Astrocyte (in vitro differentiated cells and primary cell): Measurements from ENCODE around the gene DNAL4. TPM values are rescaled to one million over a fixed set of nuclear protein-coding genes. Genes with fewer than 3 reads are reported as not detected.

Source experiments
- DNase-seq: peaks from one replicate; pipeline ENCODE4 v3.0.0-alpha.2; 2010; ENCODE audit warnings: low read depth
- FAIRE-seq: peaks from 2 replicates; lab custom pipeline; 2011; peaks lifted over from hg19 to GRCh38; lab: Jason Lieb, UNC
- H2AFZ ChIP-seq: 2 replicates; pipeline ENCODE4 v1.6.0; 2012; ENCODE audit warnings: low read depth, low read length, inconsistent platforms
- H3K27ac ChIP-seq: 2 replicates; pipeline ENCODE4 v1.5.1; 2011; ENCODE audit warnings: low read depth, low read length, inconsistent platforms
- H3K27me3 ChIP-seq: 2 replicates; pipeline ENCODE4 v1.6.0; 2011; ENCODE audit warnings: low read length, inconsistent platforms; ENCODE audit not compliant: insufficient read depth
- H3K36me3 ChIP-seq: 2 replicates; pipeline ENCODE4 v1.5.1; 2011; ENCODE audit warnings: low read length, inconsistent platforms; ENCODE audit not compliant: insufficient read depth
- H3K4me1 ChIP-seq: 2 replicates; pipeline ENCODE4 v1.5.1; 2011; ENCODE audit warnings: low read length, inconsistent platforms; ENCODE audit not compliant: insufficient read depth
- H3K4me2 ChIP-seq: 2 replicates; pipeline ENCODE4 v1.6.0; 2012; ENCODE audit warnings: low read length, inconsistent platforms
- H3K4me3 ChIP-seq: 2 replicates; pipeline ENCODE4 v1.5.1; 2011; ENCODE audit warnings: low read depth, mild to moderate bottlenecking, low read length, inconsistent platforms; ENCODE audit not compliant: insufficient read depth
- H3K79me2 ChIP-seq: 2 replicates; pipeline ENCODE4 v1.6.0; 2012; ENCODE audit warnings: mild to moderate bottlenecking, low read length, inconsistent platforms; ENCODE audit not compliant: insufficient read depth
- H3K9ac ChIP-seq: 2 replicates; pipeline ENCODE4 v1.6.0; 2012; ENCODE audit warnings: mild to moderate bottlenecking, low read length, inconsistent platforms
- H3K9me3 ChIP-seq: 2 replicates; pipeline ENCODE4 v1.5.1; 2012; ENCODE audit warnings: low read depth, mild to moderate bottlenecking, low read length, inconsistent platforms; ENCODE audit not compliant: insufficient read depth
- H4K20me1 ChIP-seq: 2 replicates; pipeline ENCODE4 v1.6.0; 2012; ENCODE audit warnings: low read length, inconsistent platforms; ENCODE audit not compliant: insufficient read depth
- H3K27ac Mint-ChIP-seq: one replicate; pipeline ENCODE4 v1.8.0; 2021; ENCODE audit warnings: mild to moderate bottlenecking, mixed read lengths; ENCODE audit not compliant: unreplicated experiment
- H3K27me3 Mint-ChIP-seq: one replicate; pipeline ENCODE4 v1.8.0; 2021; ENCODE audit warnings: low read depth, mixed read lengths; ENCODE audit not compliant: unreplicated experiment
- H3K36me3 Mint-ChIP-seq: one replicate; pipeline ENCODE4 v1.8.0; 2021; ENCODE audit warnings: low read depth, mixed read lengths; ENCODE audit not compliant: unreplicated experiment
- H3K4me1 Mint-ChIP-seq: one replicate; pipeline ENCODE4 v1.8.0; 2021; ENCODE audit warnings: low read depth, mixed read lengths; ENCODE audit not compliant: unreplicated experiment
- H3K4me3 Mint-ChIP-seq: one replicate; pipeline ENCODE4 v1.8.0; 2021; ENCODE audit warnings: mild to moderate bottlenecking, moderate library complexity, mixed read lengths; ENCODE audit not compliant: unreplicated experiment
- H3K9me3 Mint-ChIP-seq: one replicate; pipeline ENCODE4 v1.8.0; 2021; ENCODE audit warnings: mild to moderate bottlenecking, mixed read lengths; ENCODE audit not compliant: unreplicated experiment
- EZH2 ChIP-seq: IDR thresholded peaks from 2 replicates; pipeline ENCODE4 v1.6.1; 2012; ENCODE audit warnings: mild to moderate bottlenecking, low read length, inconsistent platforms; ENCODE audit not compliant: insufficient read depth
- total RNA-seq: library from RNA; stranded (reverse); gene quantifications from 2 replicates; pipeline ENCODE4 v1.2.1, GENCODE V29; 2021
- TF ChIP-seq, protein P1 (sequence below): IDR thresholded peaks from 2 replicates; pipeline ENCODE4 v1.5.1; 2011; ENCODE audit warnings: low read depth, mild to moderate bottlenecking, inconsistent platforms, low read length, moderate library complexity; ENCODE audit not compliant: insufficient read depth

DNAL4 gene
- total RNA-seq, 1 donor from 2014 or later = 12.8 TPM

DNA sequence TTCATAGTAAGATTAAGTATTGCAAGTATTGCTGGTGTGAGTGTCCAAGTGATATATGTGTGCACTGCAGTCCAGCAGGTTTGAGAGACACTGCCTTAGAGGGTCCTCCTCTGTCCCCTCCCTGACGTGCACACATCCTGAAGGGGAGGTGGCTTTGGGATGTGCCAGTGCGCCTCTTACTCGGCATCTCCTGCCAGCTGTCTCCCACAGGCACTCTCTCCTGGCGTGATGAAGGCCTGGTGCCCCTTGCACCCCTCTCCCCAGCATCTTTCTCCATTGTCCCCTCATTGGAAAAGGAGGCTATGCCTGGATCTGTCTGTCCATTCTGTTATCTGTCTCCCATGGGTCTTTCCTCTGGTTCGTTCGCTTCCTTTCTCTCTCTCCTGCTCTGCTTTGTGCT lies 64.0 kb downstream of the DNAL4 start:
- H3K4me3 ChIP-seq = no peak overlapping the region
- no peaks in the 10 kb centered on the region for H3K27me3 ChIP-seq
- peaks cover 30% of the 10 kb centered on the region for H4K20me1 ChIP-seq
- DNase-seq (no peak), FAIRE-seq (no peak)
- peaks cover 30% of the 10 kb centered on the region for H3K36me3 Mint-ChIP-seq
- H3K27ac ChIP-seq = no peak overlapping the region
- no peaks in the 10 kb centered on the region for H3K9me3 ChIP-seq
- H3K9me3 Mint-ChIP-seq = no peaks in the 10 kb centered on the region
- peaks cover 30% of the 10 kb centered on the region for H3K36me3 ChIP-seq
- no peaks in the 10 kb centered on the region for H3K4me1 Mint-ChIP-seq
- no peaks in the 10 kb centered on the region for H3K4me1 ChIP-seq
- H3K79me2 ChIP-seq = no peaks in the 10 kb centered on the region
- no peak overlapping the region for H3K4me2 ChIP-seq
- no peaks in the 10 kb centered on the region for H3K27me3 Mint-ChIP-seq
- H3K4me3 Mint-ChIP-seq = no peak overlapping the region
- H3K27ac Mint-ChIP-seq = no peak overlapping the region
- TF ChIP-seq, protein P1, sequence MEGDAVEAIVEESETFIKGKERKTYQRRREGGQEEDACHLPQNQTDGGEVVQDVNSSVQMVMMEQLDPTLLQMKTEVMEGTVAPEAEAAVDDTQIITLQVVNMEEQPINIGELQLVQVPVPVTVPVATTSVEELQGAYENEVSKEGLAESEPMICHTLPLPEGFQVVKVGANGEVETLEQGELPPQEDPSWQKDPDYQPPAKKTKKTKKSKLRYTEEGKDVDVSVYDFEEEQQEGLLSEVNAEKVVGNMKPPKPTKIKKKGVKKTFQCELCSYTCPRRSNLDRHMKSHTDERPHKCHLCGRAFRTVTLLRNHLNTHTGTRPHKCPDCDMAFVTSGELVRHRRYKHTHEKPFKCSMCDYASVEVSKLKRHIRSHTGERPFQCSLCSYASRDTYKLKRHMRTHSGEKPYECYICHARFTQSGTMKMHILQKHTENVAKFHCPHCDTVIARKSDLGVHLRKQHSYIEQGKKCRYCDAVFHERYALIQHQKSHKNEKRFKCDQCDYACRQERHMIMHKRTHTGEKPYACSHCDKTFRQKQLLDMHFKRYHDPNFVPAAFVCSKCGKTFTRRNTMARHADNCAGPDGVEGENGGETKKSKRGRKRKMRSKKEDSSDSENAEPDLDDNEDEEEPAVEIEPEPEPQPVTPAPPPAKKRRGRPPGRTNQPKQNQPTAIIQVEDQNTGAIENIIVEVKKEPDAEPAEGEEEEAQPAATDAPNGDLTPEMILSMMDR = no peak
- no peak for TF ChIP-seq EZH2
- H3K9ac ChIP-seq = no peak overlapping the region
- no peak overlapping the region for H2AFZ ChIP-seq

DNA sequence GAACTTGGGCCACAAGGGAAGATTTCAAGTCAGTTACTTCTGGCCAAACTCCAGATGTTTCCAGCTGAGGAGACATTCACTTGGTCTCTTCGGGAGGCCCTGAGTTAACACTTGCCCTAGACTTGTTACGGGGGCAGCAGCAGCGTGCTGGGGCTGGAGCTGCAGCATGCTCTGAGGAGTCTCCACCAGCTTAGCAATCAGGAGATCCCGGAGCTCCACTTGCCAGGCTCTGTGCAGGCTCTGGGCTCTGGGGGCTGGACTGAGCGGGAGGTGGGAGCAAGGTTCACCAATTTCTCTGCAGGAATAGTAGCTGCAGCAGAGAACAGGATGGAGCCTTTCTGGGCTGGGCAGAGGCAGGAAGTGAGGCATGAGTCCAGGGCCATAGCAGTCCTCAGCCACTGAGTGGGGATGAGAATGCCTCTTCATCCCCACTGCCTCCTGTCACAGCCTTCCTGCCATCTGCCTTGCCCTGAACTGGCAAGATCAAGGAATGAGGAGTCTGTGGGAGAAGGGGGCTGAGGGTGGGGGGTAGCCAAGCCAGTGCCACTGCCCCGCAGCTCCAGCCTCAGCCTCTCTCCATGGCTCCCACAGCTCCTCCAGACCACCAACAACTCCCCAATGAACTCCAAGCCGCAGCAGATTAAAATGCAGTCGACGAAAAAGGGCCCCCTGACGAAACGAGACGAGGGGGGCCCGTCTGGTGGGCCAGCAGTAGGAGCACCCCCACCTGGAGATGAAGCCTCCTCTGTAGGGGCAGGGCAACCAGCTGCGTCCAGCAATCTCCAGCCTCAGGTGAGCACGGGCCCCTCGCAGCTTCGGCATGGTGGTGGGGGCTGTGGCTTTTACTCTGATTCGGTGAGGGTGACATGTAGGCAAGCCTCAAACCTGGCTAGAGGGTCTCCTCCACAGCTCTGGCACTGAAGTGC lies 64.8 kb downstream of the DNAL4 start:
- H3K4me3 Mint-ChIP-seq = no peak overlapping the region
- Histone ChIP-seq H3K9me3 (no peaks in the 10 kb centered on the region), H2AFZ (no peak overlapping the region), H3K4me1 (no peaks in the 10 kb centered on the region), H3K27ac (no peak overlapping the region), H3K27me3 (no peaks in the 10 kb centered on the region), H3K36me3 (peaks cover 38% of the 10 kb centered on the region), H4K20me1 (peaks cover 35% of the 10 kb centered on the region), H3K79me2 (no peaks in the 10 kb centered on the region), H3K4me2 (no peak overlapping the region), H3K4me3 (no peak overlapping the region), H3K9ac (no peak overlapping the region)
- FAIRE-seq (no peak), DNase-seq (no peak)
- TF ChIP-seq, protein P1 = no peak
- no peak for TF ChIP-seq EZH2
- peaks cover 38% of the 10 kb centered on the region for H3K36me3 Mint-ChIP-seq
- H3K27ac Mint-ChIP-seq = no peak overlapping the region
- no peaks in the 10 kb centered on the region for H3K9me3 Mint-ChIP-seq
- no peaks in the 10 kb centered on the region for H3K27me3 Mint-ChIP-seq
- H3K4me1 Mint-ChIP-seq = no peaks in the 10 kb centered on the region

Other genes starting within 250 kb of the DNAL4 start
- 0.11 TPM in 1 of 2 replicates, not detected in the other for gene DMC1, start 224.0 kb downstream of the DNAL4 start, total RNA-seq
- 2.3 and 3.4 TPM in 2 replicates for gene FAM227A, start 137.8 kb downstream of the DNAL4 start, total RNA-seq
- 23.2 TPM in 2 replicates for gene CBY1, start 137.5 kb downstream of the DNAL4 start, total RNA-seq
- 75.9 and 77.8 TPM in 2 replicates for gene TOMM22, start 112.2 kb downstream of the DNAL4 start, total RNA-seq
- 45.6 and 48.0 TPM in 2 replicates for gene JOSD1, start 93.2 kb downstream of the DNAL4 start, total RNA-seq
- gene GTPBP1, start 88.2 kb downstream of the DNAL4 start, total RNA-seq = 49.8 and 59.8 TPM in 2 replicates
- 46.5 and 51.0 TPM in 2 replicates for gene SUN2, start 38.1 kb downstream of the DNAL4 start, total RNA-seq
- 5.1 and 5.4 TPM in 2 replicates for gene NPTXR, start 49.9 kb upstream of the DNAL4 start, total RNA-seq
- gene CBX6, start 78.1 kb upstream of the DNAL4 start, total RNA-seq = 34.9 and 38.9 TPM in 2 replicates
- gene APOBEC3A, start 163.5 kb upstream of the DNAL4 start, total RNA-seq = not detected in 2 replicates
- gene APOBEC3B, start 188.2 kb upstream of the DNAL4 start, total RNA-seq = 3.0 and 4.0 TPM in 2 replicates
- 32.5 and 37.0 TPM in 2 replicates for gene APOBEC3C, start 220.1 kb upstream of the DNAL4 start, total RNA-seq
- 0.93 and 1.5 TPM in 2 replicates for gene APOBEC3D, start 227.0 kb upstream of the DNAL4 start, total RNA-seq
- 10.4 and 11.0 TPM in 2 replicates for gene APOBEC3F, start 246.7 kb upstream of the DNAL4 start, total RNA-seq